Chondrocyte (in vitro differentiated cells): Measurements from ENCODE around the gene ATP8B3. TPM values are rescaled to one million over a fixed set of nuclear protein-coding genes. Genes with fewer than 3 reads are reported as not detected.

Source experiments
- DNase-seq: peaks from one replicate; pipeline ENCODE4 v3.0.0; 2021; ENCODE audit warnings: mixed read lengths, low spot score
- H3K27ac Mint-ChIP-seq: one replicate; pipeline ENCODE4 v1.8.0; 2021; ENCODE audit warnings: mild to moderate bottlenecking, moderate library complexity, mixed read lengths; ENCODE audit not compliant: unreplicated experiment
- H3K27me3 Mint-ChIP-seq: 2 replicates; pipeline ENCODE4 v1.8.0; 2021; ENCODE audit warnings: low read depth, mixed read lengths
- H3K36me3 Mint-ChIP-seq: 2 replicates; pipeline ENCODE4 v1.8.0; 2021; ENCODE audit warnings: low read depth, mixed read lengths
- H3K4me1 Mint-ChIP-seq: 2 replicates; pipeline ENCODE4 v1.8.0; 2021; ENCODE audit warnings: low read depth, mild to moderate bottlenecking, mixed read lengths
- H3K4me3 Mint-ChIP-seq: one replicate; pipeline ENCODE4 v1.8.0; 2021; ENCODE audit warnings: mild to moderate bottlenecking, moderate library complexity, mixed read lengths; ENCODE audit not compliant: unreplicated experiment
- H3K9me3 Mint-ChIP-seq: 2 replicates; pipeline ENCODE4 v1.8.0; 2021; ENCODE audit warnings: low read depth, mixed read lengths
- CTCF ChIP-seq: fragments of 200-600 bp; sonication (generic); IDR thresholded peaks from 2 replicates; pipeline ENCODE4 v1.5.0; 2021; ENCODE audit warnings: antibody characterized with exemption, mild to moderate bottlenecking, moderate library complexity
- total RNA-seq: library from RNA; stranded (reverse); gene quantifications from 3 replicates; pipeline ENCODE4 v1.2.1, GENCODE V29; 2021

Gene ATP8B3
- total RNA-seq, 1 donor from 2014 or later: 5.7 TPM

GRCh38 chr19:1777149-1777548 is 34.9 kb downstream of the ATP8B3 start:
- H3K4me1 Mint-ChIP-seq: peaks cover 5% of the 10 kb centered on the region
- no peak overlapping the region for H3K4me3 Mint-ChIP-seq
- TF ChIP-seq CTCF: no peak
- peaks cover 6% of the 10 kb centered on the region for H3K36me3 Mint-ChIP-seq
- H3K9me3 Mint-ChIP-seq: no peaks in the 10 kb centered on the region
- H3K27ac Mint-ChIP-seq: no peak overlapping the region
- H3K27me3 Mint-ChIP-seq: peaks cover 64% of the 10 kb centered on the region
- no peak for DNase-seq

- no peak for DNase-seq
- Mint-ChIP-seq H3K27me3 (peaks cover 64% of the 10 kb centered on the region), H3K4me3 (no peak overlapping the region), H3K4me1 (peaks cover 5% of the 10 kb centered on the region), H3K9me3 (no peaks in the 10 kb centered on the region), H3K27ac (no peak overlapping the region), H3K36me3 (peaks cover 6% of the 10 kb centered on the region)
- TF ChIP-seq CTCF: no peak
These were observed 35.4 kb downstream of the ATP8B3 start for GRCh38 chr19:1776606-1777147.

- Mint-ChIP-seq H3K9me3 (peaks cover 5% of the 10 kb centered on the region), H3K27ac (no peak overlapping the region), H3K36me3 (peaks cover 8% of the 10 kb centered on the region), H3K4me1 (peaks cover 5% of the 10 kb centered on the region), H3K27me3 (peaks cover 63% of the 10 kb centered on the region), H3K4me3 (no peak overlapping the region)
- DNase-seq: no peak
- TF ChIP-seq CTCF: no peak
These were observed 36.0 kb downstream of the ATP8B3 start for GRCh38 chr19:1775951-1776605.

GRCh38 chr19:1774989-1775772 is 36.9 kb downstream of the ATP8B3 start:
- peaks cover 14% of the 10 kb centered on the region for H3K9me3 Mint-ChIP-seq
- TF ChIP-seq CTCF: peak; percentile 71
- peaks cover 11% of the 10 kb centered on the region for H3K36me3 Mint-ChIP-seq
- no peak for DNase-seq
- H3K4me3 Mint-ChIP-seq: no peak overlapping the region
- peaks cover 5% of the 10 kb centered on the region for H3K4me1 Mint-ChIP-seq
- H3K27me3 Mint-ChIP-seq: peaks cover 56% of the 10 kb centered on the region
- H3K27ac Mint-ChIP-seq: no peak overlapping the region

- no peak for DNase-seq
- no peak for TF ChIP-seq CTCF
- peaks cover 9% of the 10 kb centered on the region for H3K36me3 Mint-ChIP-seq
- H3K4me3 Mint-ChIP-seq: no peak overlapping the region
- H3K4me1 Mint-ChIP-seq: no peaks in the 10 kb centered on the region
- no peak overlapping the region for H3K27ac Mint-ChIP-seq
- H3K27me3 Mint-ChIP-seq: peaks cover 46% of the 10 kb centered on the region
- H3K9me3 Mint-ChIP-seq: peaks cover 14% of the 10 kb centered on the region
These were observed 38.9 kb downstream of the ATP8B3 start for GRCh38 chr19:1773184-1773583.
